Effector memory CD4-positive, alpha-beta T cell (primary cell): ENCODE results near the gene DRD1.
"Not testable (repeated sequence)": the region's sequence is repeated elsewhere in the genome, so short reads cannot be mapped to it uniquely, and the experiment has no call there.

Experiments used
- DNase-seq, 3 donors: peaks; one replicate each; pipeline ENCODE4 v3.0.0-alpha.2; 2020
- H3K27ac ChIP-seq: 2 replicates; pipeline ENCODE4 v1.7.0; 2013; ENCODE audit warnings: mild to moderate bottlenecking, low read length, moderate library complexity; ENCODE audit not compliant: insufficient read depth, poor library complexity, severe bottlenecking
- H3K27me3 ChIP-seq: replicated peaks from 2 replicates; pipeline ENCODE4 v1.7.0; 2013; ENCODE audit warnings: mild to moderate bottlenecking, low read length; ENCODE audit not compliant: insufficient read depth, control insufficient read depth, poor library complexity, severe bottlenecking
- H3K36me3 ChIP-seq: 2 replicates; pipeline ENCODE4 v1.7.0; 2013; ENCODE audit warnings: mild to moderate bottlenecking, low read length, moderate library complexity; ENCODE audit not compliant: control insufficient read depth, insufficient read depth
- H3K4me1 ChIP-seq: 2 replicates; pipeline ENCODE4 v1.7.0; 2013; ENCODE audit warnings: low read length, mild to moderate bottlenecking; ENCODE audit not compliant: control insufficient read depth, insufficient read depth, poor library complexity, severe bottlenecking
- H3K4me3 ChIP-seq: 2 replicates; pipeline ENCODE4 v1.7.0; 2013; ENCODE audit warnings: low read length, low read depth, mild to moderate bottlenecking; ENCODE audit not compliant: insufficient read depth, poor library complexity, severe bottlenecking
- H3K9me3 ChIP-seq: 2 replicates; pipeline ENCODE4 v1.7.0; 2013; ENCODE audit warnings: mild to moderate bottlenecking, low read length, moderate library complexity; ENCODE audit not compliant: control insufficient read depth

The DRD1 gene

DNA sequence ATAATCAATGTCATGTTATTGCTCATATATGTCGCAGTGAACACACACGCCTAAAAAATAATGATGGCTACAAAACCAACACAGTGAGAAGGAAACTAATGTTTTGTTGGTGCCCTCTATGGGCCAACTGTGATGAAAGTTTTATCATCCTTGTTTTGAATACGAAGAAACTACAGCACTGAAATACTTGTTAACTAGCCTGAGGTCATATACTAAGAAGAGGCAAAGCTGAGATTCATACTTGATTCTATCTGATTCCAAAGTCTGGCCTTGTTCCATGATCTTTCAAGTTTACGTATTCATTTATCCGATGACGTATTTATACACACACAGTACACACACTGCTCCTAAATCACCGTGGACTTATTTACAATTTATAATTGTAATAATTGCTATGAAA is 16.1 kb upstream of the DRD1 start:
- DNase-seq = no peak
- Histone ChIP-seq H3K36me3 (no peaks in the 10 kb centered on the region), H3K27ac (no peak overlapping the region), H3K4me3 (no peak overlapping the region), H3K27me3 (peaks cover 1% of the 10 kb centered on the region), H3K9me3 (no peaks in the 10 kb centered on the region), H3K4me1 (peaks cover 6% of the 10 kb centered on the region)

DNA sequence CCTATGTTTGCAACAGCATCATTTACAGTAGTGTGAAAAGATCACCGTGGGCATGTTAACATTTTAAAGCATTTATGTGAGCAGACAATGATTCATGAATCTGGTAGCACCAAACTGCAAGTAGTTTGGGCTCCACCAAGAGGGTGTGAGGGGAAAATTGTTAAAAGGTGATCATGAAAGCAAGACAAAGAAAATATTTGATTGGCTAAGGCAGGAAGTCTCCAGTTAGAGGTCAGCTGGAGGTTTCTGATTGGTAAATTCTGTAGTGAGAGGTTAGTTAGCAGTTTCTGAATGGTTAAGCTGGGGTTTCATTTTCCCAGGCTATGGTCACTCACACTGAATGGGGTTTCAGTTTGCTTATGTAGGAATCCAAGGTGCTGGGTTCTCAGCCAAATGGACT is 13.5 kb upstream of the DRD1 start:
- DNase-seq = no peak
- Histone ChIP-seq H3K36me3 (no peaks in the 10 kb centered on the region), H3K27me3 (peaks cover 3% of the 10 kb centered on the region), H3K4me3 (no peak overlapping the region), H3K27ac (no peak overlapping the region), H3K9me3 (no peaks in the 10 kb centered on the region), H3K4me1 (no peaks in the 10 kb centered on the region)

DNA sequence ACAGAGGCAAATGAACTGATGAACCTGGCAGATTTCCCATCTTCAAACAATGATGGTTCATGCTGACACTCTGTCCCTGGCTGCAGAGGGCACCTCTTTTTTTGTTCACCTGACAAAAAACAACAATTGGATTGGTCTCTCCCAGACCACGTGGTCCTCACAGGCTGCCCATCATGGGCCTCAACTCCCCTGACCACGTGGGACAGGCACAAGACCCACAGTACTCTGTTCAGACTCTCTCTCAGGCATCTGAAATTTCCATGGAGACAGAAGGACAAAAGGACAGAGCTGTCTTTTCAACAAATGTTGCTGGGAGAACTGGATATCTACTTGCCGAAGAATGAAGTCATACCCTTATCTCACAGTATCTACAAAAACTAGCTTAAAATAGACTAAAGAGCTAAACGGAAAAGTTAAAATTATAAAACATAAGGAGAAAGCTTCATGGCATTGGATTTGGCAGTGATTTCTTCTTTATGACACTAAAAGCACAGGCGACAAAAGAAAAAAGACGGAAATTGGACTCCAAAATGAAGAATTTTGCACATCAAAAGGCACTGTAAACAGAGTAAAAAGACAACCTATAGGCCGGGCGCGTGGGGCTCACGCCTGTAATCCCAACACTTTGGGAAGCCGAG is 12.2 kb upstream of the DRD1 start:
- DNase-seq = no peak
- no peaks in the 10 kb centered on the region for H3K36me3 ChIP-seq
- no peak overlapping the region for H3K4me3 ChIP-seq
- H3K27ac ChIP-seq = no peak overlapping the region
- H3K4me1 ChIP-seq = no peaks in the 10 kb centered on the region
- no peaks in the 10 kb centered on the region for H3K9me3 ChIP-seq
- H3K27me3 ChIP-seq = peaks cover 3% of the 10 kb centered on the region

DNA sequence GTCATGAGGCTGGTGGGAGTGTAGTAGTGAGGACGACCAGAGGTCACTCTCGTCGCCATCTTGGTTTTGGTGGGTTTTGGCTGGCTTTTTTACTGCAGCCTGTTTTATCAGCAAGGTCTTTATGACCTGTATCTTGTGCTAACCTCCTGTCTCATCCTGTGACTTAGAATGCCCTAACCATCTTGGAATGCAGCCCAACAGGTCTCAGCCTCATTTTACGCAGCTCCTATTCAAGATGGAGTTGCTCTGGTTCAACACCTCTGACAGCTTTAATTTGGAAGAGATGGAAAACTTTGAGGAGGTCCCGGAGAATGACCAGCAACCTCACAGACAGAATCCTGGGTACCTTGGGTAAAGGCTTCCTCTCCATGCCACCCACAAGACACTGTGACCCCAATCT is 10.4 kb upstream of the DRD1 start:
- H3K27ac ChIP-seq, H3K4me3 ChIP-seq, DNase-seq, H3K4me1 ChIP-seq, H3K36me3 ChIP-seq, H3K27me3 ChIP-seq, H3K9me3 ChIP-seq: not testable (repeated sequence)

DNA sequence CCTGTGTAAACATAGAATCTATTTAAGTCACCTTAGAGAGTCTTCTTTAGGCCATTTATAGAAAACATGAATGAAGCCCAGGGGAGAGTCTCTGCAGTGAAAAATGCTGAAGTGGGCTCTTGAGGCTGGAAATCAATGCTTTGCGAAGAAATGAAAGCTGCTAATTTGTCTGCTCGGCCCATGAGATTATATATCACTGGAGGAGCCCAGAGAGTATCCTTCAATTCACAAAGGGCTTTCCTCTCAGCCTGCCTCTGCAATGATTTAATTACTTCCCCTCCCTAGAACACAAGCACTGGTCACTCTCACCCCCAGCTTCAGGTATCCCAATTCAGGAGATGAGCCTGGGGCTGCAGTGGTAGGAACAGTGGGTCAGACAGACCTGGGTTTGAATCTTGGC is 8.2 kb upstream of the DRD1 start:
- no peak for DNase-seq
- Histone ChIP-seq H3K9me3 (no peaks in the 10 kb centered on the region), H3K4me3 (no peak overlapping the region), H3K36me3 (no peaks in the 10 kb centered on the region), H3K27me3 (peaks cover 3% of the 10 kb centered on the region), H3K4me1 (no peaks in the 10 kb centered on the region), H3K27ac (no peak overlapping the region)

DNA sequence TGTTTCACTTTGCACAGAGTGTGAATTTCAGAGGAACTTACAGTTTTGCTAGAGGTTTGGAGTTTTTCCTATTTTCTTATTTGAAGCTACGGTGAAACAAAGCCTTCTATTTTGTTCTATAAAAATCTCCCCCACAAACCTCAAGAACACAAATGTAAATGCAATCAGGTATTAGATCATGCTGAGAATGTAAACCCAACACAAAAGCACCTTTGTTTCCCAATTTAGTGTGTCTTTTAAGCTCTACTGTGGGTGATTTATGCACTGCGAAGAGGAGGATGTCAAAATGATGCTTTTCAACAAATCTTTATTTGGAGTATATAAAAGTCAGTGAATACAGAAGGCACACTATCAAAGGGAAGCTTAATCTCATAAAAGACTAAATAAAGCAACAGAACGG is 4.3 kb upstream of the DRD1 start:
- Histone ChIP-seq H3K36me3 (no peaks in the 10 kb centered on the region), H3K27ac (no peak overlapping the region), H3K9me3 (no peaks in the 10 kb centered on the region), H3K4me1 (peaks cover 14% of the 10 kb centered on the region), H3K4me3 (no peak overlapping the region), H3K27me3 (peaks cover 23% of the 10 kb centered on the region)
- no peak for DNase-seq

DNA sequence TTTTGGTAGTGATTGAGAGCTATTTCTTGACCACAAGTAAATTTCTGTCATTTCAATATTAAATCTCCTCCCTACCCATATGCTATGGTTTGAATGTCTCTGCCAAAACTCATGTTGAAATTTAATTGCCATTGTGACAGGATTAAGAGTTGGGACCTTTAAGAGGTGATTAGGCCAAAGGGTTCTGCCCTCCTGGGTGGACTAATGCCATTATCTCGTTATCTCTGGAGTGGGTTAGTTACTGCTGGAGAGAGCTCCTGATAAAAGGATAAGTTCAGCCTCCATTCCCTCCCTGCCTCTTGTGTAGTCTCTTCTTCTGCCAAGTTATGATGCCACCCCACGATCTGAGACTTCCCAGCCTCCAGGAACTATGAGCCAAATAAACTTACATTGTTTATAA is 3.6 kb upstream of the DRD1 start:
- Histone ChIP-seq H3K9me3 (no peaks in the 10 kb centered on the region), H3K4me1 (peaks cover 14% of the 10 kb centered on the region), H3K36me3 (no peaks in the 10 kb centered on the region), H3K27ac (no peak overlapping the region), H3K27me3 (peaks cover 30% of the 10 kb centered on the region), H3K4me3 (no peak overlapping the region)
- no peak for DNase-seq

DNA sequence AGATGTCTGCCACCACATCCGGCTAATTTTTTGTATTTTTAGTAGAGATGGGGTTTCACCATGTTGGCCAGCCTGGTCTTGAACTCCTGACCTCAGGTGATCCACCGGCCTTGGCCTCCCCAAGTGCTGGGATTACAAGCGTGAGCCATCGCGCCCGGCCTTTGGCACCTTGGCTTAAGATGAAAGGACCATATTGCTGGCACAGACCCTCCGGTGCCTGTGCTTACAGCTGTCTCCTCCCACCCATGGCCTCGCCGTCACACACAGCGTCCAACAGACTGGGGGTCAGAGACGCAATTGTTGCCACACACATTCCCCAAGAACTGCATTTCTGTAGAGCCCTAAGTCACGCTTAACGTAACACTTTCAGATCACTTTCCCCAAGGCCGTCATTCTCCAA is 2.4 kb upstream of the DRD1 start:
- DNase-seq = not testable (repeated sequence)

DNA sequence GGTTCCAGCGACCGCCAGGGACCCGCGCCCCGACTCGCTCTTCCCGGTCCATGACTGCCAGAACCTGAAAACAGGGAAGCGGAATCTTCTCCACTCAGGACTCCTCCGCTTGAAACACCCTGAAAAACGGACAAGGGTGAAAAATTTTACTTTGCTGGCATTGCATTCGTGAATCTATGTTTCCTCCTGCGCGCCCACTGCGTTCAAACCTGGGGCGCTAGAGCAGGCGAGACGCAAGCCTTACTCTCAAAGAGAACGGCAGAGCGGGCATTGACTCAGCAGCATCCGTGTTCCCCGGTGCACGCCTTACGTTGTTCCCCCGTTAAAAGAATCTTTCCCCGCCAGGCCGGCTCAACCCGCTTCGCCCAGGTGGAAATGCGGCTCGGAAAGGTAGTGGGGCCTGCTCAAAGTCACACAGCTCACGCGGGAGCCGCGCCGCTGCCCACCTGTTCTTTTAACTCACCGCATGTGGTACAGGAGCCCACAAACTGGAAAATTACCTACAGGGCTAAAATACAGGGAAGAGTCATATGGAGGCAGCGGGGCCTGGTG is 999 bp upstream of the DRD1 start:
- H3K36me3 ChIP-seq = no peaks in the 10 kb centered on the region
- H3K4me3 ChIP-seq = peak overlapping the region; percentile 42
- no peak for DNase-seq
- H3K27me3 ChIP-seq = peaks cover 32% of the 10 kb centered on the region
- H3K4me1 ChIP-seq = peaks cover 14% of the 10 kb centered on the region
- no peaks in the 10 kb centered on the region for H3K9me3 ChIP-seq
- H3K27ac ChIP-seq = no peak overlapping the region

More for the DNA sequence above, 2.4 kb upstream of the DRD1 start:
- Histone ChIP-seq H3K4me1 (peaks cover 14% of the 10 kb centered on the region), H3K27me3 (peaks cover 32% of the 10 kb centered on the region)
- not testable (repeated sequence) for H3K36me3 ChIP-seq, H3K9me3 ChIP-seq, H3K4me3 ChIP-seq, H3K27ac ChIP-seq

DNA sequence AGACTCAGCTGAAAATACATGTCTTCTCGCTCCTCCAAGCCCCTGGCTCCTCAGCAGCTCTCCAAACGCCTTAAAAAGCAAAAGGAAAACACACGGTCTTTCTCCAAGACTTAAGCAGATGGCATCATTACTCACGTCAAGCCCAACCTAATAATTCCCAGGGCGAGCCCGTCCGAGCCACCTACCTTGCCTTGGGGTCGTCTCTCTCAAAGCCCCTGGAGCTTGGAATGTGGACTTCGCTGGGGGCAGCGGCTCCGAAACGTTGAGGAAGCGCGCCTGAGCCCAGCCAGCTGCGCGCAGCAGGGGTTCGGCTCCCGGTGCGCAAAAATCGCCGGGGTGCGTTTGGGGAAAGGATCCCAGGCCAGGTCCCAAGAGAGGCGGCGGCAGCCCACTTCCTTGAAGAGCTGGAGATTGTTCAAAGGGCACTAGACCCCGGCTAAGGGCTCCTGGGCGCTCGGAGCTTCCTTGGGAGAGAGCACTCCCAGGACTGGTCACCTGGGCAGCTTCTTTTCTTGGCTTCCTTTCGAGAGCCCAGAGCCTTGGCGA is 395 bp downstream of the DRD1 start:
- peaks cover 32% of the 10 kb centered on the region for H3K27me3 ChIP-seq
- H3K27ac ChIP-seq = no peak overlapping the region
- peaks cover 14% of the 10 kb centered on the region for H3K4me1 ChIP-seq
- H3K9me3 ChIP-seq = no peaks in the 10 kb centered on the region
- no peaks in the 10 kb centered on the region for H3K36me3 ChIP-seq
- H3K4me3 ChIP-seq = no peak overlapping the region
- DNase-seq = no peak
